Upper lobe of right lung (tissue), 1 donor: ENCODE measurements around the gene MBTPS2. TPM values are rescaled to one million over a fixed set of nuclear protein-coding genes. Genes with fewer than 3 reads are reported as not detected.
A peak's percentile ranks its signal among the peaks of the same experiment; 100 is the strongest.

ENCODE experiments used
- ATAC-seq: fragments of 200-7000 bp; cut with Tn5 transposase; one replicate; pipeline ENCODE4 v1.9.1; 2020; ENCODE audit warnings: mild to moderate bottlenecking, moderate library complexity
- DNase-seq: peaks from one replicate; pipeline ENCODE4 v3.0.0-alpha.2; 2020
- H3K27ac ChIP-seq: fragments of 200-600 bp; one replicate; pipeline ENCODE4 v1.8.0; 2022
- H3K27me3 ChIP-seq: fragments of 200-600 bp; one replicate; pipeline ENCODE4 v1.8.0; 2022; ENCODE audit warnings: mild to moderate bottlenecking
- H3K36me3 ChIP-seq: fragments of 200-600 bp; one replicate; pipeline ENCODE4 v1.8.0; 2022
- H3K4me1 ChIP-seq: fragments of 200-600 bp; one replicate; pipeline ENCODE4 v1.8.0; 2022
- H3K4me3 ChIP-seq: fragments of 200-600 bp; one replicate; pipeline ENCODE4 v1.8.0; 2022; ENCODE audit warnings: mild to moderate bottlenecking
- H3K9me3 ChIP-seq: fragments of 200-600 bp; one replicate; pipeline ENCODE4 v1.8.0; 2022
- CTCF ChIP-seq: fragments of 200-600 bp; IDR thresholded peaks from one replicate; pipeline ENCODE4 v1.8.0; 2022; ENCODE audit warnings: antibody characterized with exemption
- intact Hi-C: fragments of 100-400 bp; cut with DNase I; formaldehyde crosslinking; loops from one replicate; pipeline ENCODE4 v1.11.0; 2022
- total RNA-seq: library from RNA; stranded (reverse); fragmentation: NEBNext Ultra II Directional; extraction: Animal tissue kit (Norgen Biotek cat#: 25700); gene quantifications from one replicate; pipeline ENCODE4 v1.2.1, GENCODE V29; 2021
- donor health status: DM: no; HTN: yes; CAD: no; lungs with severe emphysema.

The MBTPS2 gene
- total RNA-seq, 1 donor from 2014 or later, result 12.6 TPM

- H3K27ac ChIP-seq, result peak overlapping the region; percentile 51
- H3K9me3 ChIP-seq, result no peaks in the 10 kb centered on the region
- DNase-seq, result no peak
- ATAC-seq, result no peak
- no peaks in the 10 kb centered on the region for H3K27me3 ChIP-seq
- H3K4me1 ChIP-seq, result no peaks in the 10 kb centered on the region
- no peaks in the 10 kb centered on the region for H3K36me3 ChIP-seq
- intact Hi-C loops, result no loop called here
- TF ChIP-seq CTCF, result no peak
- H3K4me3 ChIP-seq, result peak overlapping the region; percentile 23
Measured at GRCh38 chrX:21926527-21927278, 87.3 kb downstream of the MBTPS2 start.

GRCh38 chrX:21929209-21929608 is 89.8 kb downstream of the MBTPS2 start:
- H3K4me1 ChIP-seq, result no peaks in the 10 kb centered on the region
- intact Hi-C loops, result no loop called here
- no peaks in the 10 kb centered on the region for H3K9me3 ChIP-seq
- no peak overlapping the region for H3K27ac ChIP-seq
- TF ChIP-seq CTCF, result no peak
- H3K36me3 ChIP-seq, result no peaks in the 10 kb centered on the region
- DNase-seq, result no peak
- no peaks in the 10 kb centered on the region for H3K27me3 ChIP-seq
- no peak overlapping the region for H3K4me3 ChIP-seq
- ATAC-seq, result no peak

- H3K4me1 ChIP-seq, result no peaks in the 10 kb centered on the region
- H3K27ac ChIP-seq, result no peak overlapping the region
- H3K9me3 ChIP-seq, result no peaks in the 10 kb centered on the region
- no peak for ATAC-seq
- H3K4me3 ChIP-seq, result no peak overlapping the region
- no peaks in the 10 kb centered on the region for H3K27me3 ChIP-seq
- no peaks in the 10 kb centered on the region for H3K36me3 ChIP-seq
- intact Hi-C loops, result no loop called here
- no peak for TF ChIP-seq CTCF
- DNase-seq, result no peak
Measured at GRCh38 chrX:21930986-21931385, 91.6 kb downstream of the MBTPS2 start.

- H3K27ac ChIP-seq, result peak overlapping the region; percentile 17
Measured at GRCh38 chrX:21932292-21933002, 93.0 kb downstream of the MBTPS2 start.

GRCh38 chrX:21933077-21933476 is 93.7 kb downstream of the MBTPS2 start:
- no peaks in the 10 kb centered on the region for H3K27me3 ChIP-seq
- no peaks in the 10 kb centered on the region for H3K9me3 ChIP-seq
- no peaks in the 10 kb centered on the region for H3K4me1 ChIP-seq
- DNase-seq (no peak), ATAC-seq (no peak)
- no peak for TF ChIP-seq CTCF
- no peak overlapping the region for H3K4me3 ChIP-seq
- intact Hi-C loops, result no loop called here
- H3K27ac ChIP-seq, result no peak overlapping the region
- H3K36me3 ChIP-seq, result no peaks in the 10 kb centered on the region

More at GRCh38 chrX:21932292-21933002, 93.0 kb downstream of the MBTPS2 start:
- Histone ChIP-seq H3K4me3 (no peak overlapping the region), H3K4me1 (no peaks in the 10 kb centered on the region), H3K27me3 (no peaks in the 10 kb centered on the region), H3K36me3 (no peaks in the 10 kb centered on the region), H3K9me3 (no peaks in the 10 kb centered on the region)
- ATAC-seq (peak; percentile 46), DNase-seq (no peak)
- intact Hi-C loops, result no loop called here
- TF ChIP-seq CTCF, result no peak
